Muscle of arm (tissue), 14 donors: Measurements from ENCODE around the gene TNN. TPM values are rescaled to one million over a fixed set of nuclear protein-coding genes. Genes with fewer than 3 reads are reported as not detected.
A peak's percentile ranks its signal among the peaks of the same experiment; 100 is the strongest.
"Not testable (repeated sequence)": the region's sequence is repeated elsewhere in the genome, so short reads cannot be mapped to it uniquely, and the experiment has no call there.

Experiments used
- DNase-seq: peaks from one replicate; pipeline ENCODE4 v3.0.0-alpha.2; 2013
- long read RNA-seq, 11 donors: transcript quantifications; one replicate each; lab custom pipeline, GENCODE V29; 2026
- polyA plus RNA-seq, 12 donors: library from polyadenylated mRNA; unstranded; fragments of 120-200 nt; gene quantifications; one replicate each; pipeline ENCODE4 v1.2.1, GENCODE V29; 2013; ENCODE audit not compliant: insufficient read length in 12 of 12

The TNN gene, protein sequence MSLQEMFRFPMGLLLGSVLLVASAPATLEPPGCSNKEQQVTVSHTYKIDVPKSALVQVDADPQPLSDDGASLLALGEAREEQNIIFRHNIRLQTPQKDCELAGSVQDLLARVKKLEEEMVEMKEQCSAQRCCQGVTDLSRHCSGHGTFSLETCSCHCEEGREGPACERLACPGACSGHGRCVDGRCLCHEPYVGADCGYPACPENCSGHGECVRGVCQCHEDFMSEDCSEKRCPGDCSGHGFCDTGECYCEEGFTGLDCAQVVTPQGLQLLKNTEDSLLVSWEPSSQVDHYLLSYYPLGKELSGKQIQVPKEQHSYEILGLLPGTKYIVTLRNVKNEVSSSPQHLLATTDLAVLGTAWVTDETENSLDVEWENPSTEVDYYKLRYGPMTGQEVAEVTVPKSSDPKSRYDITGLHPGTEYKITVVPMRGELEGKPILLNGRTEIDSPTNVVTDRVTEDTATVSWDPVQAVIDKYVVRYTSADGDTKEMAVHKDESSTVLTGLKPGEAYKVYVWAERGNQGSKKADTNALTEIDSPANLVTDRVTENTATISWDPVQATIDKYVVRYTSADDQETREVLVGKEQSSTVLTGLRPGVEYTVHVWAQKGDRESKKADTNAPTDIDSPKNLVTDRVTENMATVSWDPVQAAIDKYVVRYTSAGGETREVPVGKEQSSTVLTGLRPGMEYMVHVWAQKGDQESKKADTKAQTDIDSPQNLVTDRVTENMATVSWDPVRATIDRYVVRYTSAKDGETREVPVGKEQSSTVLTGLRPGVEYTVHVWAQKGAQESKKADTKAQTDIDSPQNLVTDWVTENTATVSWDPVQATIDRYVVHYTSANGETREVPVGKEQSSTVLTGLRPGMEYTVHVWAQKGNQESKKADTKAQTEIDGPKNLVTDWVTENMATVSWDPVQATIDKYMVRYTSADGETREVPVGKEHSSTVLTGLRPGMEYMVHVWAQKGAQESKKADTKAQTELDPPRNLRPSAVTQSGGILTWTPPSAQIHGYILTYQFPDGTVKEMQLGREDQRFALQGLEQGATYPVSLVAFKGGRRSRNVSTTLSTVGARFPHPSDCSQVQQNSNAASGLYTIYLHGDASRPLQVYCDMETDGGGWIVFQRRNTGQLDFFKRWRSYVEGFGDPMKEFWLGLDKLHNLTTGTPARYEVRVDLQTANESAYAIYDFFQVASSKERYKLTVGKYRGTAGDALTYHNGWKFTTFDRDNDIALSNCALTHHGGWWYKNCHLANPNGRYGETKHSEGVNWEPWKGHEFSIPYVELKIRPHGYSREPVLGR (N-terminal part only)
- polyA plus RNA-seq: 1 to 10 TPM in 11 of 12 donors, not detected in 1; 2.8 to 6.6 (median 5.2) TPM
- long read RNA-seq, donor 1: 0 reads
- long read RNA-seq, donor 2: 0 reads
- long read RNA-seq, donor 3: 0 reads
- long read RNA-seq, donor 4: 0 reads
- long read RNA-seq, donor 5, full-length matches to known transcripts: 1 of 1 reads
- long read RNA-seq, donor 5, partial matches to known transcripts: 0 of 1 reads
- long read RNA-seq, donor 5, other reads (novel, unspliced or antisense): 0 of 1 reads
- long read RNA-seq, donor 6: 0 reads
- long read RNA-seq, donor 7: 0 reads
- long read RNA-seq, donor 8, full-length matches to known transcripts: 1 of 1 reads
- long read RNA-seq, donor 8, partial matches to known transcripts: 0 of 1 reads
- long read RNA-seq, donor 8, other reads (novel, unspliced or antisense): 0 of 1 reads
- long read RNA-seq, donor 9: 0 reads
- long read RNA-seq, donor 10, full-length matches to known transcripts: 1 of 1 reads
- long read RNA-seq, donor 10, partial matches to known transcripts: 0 of 1 reads
- long read RNA-seq, donor 10, other reads (novel, unspliced or antisense): 0 of 1 reads
- long read RNA-seq, donor 11: 0 reads

GRCh38 chr1:175067362-175068106 is at the start of gene TNN:
TNN (plus strand) TSS chr1:175067833; CDS start chr1:175077419, 9,586 bp downstream.
- DNase-seq: peak; percentile 21

DNA sequence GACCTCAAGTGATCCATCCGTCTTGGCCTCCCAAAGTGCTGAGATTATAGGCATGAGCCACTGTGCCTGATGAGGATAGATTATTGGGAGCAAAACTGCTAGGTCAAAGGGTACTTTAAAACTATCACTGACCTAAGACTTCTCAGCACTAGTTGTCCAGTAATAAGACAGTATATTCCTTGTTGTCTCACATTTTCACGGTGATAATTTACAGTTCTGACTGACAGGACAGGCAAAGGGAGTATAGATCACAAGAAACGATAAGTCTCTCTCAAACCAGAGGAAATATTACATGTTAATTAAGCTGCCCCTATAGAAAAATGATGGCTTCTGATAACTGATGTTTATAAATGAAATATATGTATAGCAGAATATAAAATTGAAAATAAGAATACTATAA is 48.1 kb upstream of the TNN start:
- DNase-seq: no peak

DNA sequence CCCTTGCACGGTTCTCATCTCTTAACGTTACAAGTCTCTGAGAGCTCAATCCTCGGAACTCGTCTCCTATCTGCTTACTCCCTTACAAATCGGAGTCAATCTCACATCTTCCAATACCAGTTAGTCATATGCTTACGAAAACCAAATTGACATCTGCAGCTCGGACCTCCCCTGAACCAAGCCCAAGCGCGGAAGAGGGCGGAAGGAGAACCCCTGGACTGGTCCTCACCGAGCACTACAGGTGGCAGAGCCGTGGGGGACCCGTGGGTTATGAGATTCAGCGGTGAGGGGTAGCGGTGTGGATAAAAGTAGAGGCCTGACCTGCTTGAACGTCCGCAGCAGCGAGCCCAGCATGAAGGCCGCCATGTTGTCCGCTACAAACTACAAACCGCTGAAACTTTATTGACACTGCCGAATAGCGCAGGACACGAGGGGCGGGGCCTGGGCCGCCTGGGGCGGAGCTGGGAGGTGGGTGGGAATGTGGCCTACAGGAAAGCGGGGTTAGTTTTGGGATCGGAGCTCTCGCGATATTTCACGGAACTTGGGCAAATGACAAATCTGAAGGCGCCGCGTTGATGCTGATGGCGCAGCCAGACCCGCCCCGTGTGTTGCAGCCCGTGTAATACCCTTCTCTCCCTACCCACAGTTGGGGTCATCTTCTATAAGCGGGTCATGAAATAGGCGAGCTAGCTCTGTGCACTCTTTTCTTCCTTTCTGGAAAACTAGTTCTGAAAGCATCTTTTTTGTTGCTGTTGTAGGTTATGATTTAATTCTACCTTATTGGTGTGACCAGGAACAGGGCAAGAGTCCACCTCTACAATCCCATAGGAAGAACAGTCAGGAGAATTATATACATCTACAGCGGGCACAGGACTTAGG is 44.4 kb upstream of the TNN start, which contains the start of gene MRPS14:
TSS of gene MRPS14 (minus strand) at position 383 of the 879 bp plus-strand sequence. CDS start at position 366, 17 bp downstream.
- peak; percentile 99 for DNase-seq

GRCh38 chr1:175023922-175024242 is 43.8 kb upstream of the TNN start:
- DNase-seq: not testable (repeated sequence)

DNA sequence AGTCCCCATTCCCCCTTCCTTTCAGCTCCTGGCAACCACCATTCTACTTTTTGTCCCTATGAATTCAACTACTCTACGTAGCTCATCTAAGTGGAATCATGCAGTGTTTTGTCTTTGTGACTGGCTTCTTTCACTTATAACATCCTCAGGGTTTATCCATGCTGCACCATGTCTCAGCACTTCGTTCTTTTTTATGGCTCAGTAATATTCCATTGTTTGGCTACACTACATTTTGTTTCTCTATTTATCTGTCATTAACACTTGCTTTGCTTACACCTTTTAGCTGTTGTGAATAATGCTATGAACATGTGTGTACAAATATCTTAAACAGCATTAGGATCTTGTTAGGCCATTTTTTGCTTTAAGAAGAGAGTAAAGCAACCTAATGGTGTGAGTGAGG is 42.9 kb upstream of the TNN start:
- DNase-seq: no peak

GRCh38 chr1:175033953-175034352 is 33.7 kb upstream of the TNN start:
- DNase-seq: no peak

DNA sequence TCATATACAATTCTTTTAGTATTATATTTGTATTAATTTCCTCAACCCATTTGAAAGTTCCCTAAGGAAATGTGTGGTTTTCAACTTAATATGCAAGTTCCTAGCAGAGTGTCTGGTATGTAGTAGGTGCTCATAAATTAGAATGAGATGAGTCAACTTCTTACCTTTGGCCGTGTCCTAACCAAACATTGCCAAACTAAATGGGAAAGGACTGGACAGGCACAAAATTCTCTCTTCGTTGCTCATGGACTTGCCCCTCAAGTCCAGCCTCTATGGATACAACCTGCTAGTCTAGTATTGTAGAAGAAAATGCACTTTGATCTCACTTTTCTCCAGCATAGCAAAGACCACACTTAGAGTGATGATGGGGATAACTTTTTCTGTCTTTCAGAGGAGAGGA is 32.9 kb upstream of the TNN start:
- DNase-seq: no peak

DNA sequence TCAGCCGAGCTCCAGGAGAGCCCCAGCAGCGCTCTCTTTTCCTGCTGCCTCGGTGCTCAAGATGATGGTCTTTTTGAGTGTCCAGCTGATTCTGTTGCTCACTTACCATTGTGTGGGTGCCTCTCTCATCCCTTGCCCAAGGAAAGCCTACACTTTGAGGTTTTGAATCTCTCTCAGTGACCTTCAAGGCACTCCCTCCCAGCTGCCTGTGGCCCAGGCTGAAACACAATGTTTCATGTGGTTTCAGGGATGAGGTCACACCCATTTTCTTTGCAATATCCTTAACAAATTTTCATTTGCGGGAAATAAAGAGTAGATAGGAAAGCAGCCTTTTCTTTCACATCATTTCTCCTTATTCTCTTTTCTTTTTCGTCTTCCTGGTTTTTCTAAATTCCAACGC is 31.8 kb upstream of the TNN start:
- no peak for DNase-seq

GRCh38 chr1:175036476-175036875 is 31.2 kb upstream of the TNN start:
- no peak for DNase-seq

DNA sequence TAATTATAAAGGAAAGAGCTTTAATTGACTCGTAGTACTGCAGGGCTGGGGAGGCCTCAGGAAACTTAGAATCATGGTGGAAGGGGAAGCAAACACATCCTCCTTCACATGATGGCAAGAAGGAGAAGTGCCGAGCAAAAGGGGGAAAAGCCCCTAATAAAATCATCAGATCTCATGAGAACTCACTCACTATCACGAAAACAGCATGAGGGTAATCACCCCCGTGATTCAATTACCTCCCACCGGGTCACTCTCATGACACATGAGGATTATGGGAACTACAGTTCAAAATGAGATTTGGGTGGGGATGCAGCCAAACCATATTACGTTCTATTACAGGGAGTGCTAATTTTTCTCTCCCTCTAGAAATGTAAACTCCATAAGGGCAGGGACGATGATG is 30.2 kb upstream of the TNN start:
- no peak for DNase-seq

DNA sequence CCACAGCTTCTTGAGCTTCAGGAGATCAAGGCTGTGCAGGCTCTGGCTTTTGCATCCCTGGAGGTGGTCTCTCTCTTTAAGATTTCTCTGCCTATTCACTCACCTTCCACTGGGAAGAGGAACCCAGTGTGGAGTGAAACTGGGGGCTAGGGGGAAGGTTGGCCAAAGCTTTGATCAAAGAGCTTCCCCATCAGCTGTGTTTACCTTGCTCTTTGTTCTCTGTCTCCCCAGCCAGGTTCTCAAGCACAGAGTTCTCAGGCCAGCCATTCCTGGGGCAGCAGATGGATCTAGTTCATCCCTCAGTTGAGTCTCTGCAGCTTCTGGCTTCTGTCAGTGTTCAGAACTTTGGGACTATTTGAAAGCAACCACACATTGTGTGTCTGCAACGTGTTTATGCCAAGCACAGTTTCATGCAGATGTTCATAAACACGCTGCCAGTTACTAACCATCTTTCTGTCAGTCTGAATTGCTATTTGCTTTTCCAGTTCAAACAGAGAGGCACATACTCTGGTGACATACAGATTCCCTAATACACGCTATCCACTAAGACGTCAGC is 27.2 kb upstream of the TNN start:
- DNase-seq: no peak

- no peak for DNase-seq
Observed at GRCh38 chr1:175042650-175043049, 25.0 kb upstream of the TNN start.

DNA sequence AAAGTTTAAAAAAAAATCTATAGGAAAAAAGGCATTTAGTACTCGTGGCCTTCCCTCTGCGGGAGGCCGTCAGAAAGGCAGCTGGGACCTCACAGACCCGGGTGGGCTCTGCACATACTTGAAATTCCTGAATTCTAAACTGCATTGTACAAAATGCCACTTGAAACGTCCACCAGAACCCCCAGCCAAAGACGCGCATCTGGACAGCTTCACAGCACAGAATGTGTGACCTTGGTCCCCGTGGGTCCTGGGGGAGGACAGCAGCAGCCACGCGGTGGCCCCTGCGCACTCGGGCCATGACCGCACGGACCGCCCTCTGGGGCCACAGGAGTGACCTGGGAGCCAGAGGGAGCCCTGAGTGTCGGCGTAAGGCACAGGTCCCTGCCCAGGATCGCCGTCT is 23.8 kb upstream of the TNN start:
- DNase-seq: no peak

DNA sequence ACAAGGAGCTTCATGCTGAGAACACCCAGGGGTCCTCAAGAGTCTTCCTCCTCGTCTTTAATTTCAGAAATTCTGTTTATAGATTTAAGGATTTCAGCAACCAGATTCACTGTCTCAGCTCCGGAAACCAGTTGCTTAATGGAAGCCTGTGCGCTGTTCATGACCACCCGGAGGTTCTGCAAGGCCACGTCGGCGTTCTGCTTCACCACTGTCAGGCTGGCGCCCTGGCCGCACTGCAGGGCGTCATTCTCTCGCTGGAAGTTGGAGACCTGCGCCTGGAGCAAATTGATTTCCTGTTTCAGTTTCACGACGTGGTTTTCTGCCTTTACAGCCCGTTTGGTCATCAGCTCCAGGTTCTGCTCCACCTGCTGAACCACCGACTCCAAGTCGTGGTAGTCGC is 23.0 kb upstream of the TNN start:
- not testable (repeated sequence) for DNase-seq

DNA sequence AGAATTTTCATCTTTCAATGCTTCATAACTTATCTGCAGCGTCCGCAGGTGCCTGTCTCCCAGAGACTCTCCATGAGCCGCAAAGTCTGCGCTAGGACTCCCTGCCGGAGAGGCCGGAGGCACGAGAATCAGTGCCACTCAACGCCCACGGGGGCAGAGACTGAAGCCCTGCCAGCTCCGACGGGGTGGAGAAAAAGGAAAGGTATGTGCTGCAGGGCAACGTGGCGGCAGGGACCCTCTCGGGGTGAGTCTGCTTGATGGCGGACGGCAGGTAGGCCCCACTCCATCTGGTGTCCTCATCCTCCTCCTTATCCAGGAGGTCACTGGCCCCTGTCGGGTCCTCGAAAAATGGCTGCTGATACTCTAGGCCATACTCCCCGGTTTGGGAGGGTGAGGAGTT is 22.5 kb upstream of the TNN start:
- no peak for DNase-seq

DNA sequence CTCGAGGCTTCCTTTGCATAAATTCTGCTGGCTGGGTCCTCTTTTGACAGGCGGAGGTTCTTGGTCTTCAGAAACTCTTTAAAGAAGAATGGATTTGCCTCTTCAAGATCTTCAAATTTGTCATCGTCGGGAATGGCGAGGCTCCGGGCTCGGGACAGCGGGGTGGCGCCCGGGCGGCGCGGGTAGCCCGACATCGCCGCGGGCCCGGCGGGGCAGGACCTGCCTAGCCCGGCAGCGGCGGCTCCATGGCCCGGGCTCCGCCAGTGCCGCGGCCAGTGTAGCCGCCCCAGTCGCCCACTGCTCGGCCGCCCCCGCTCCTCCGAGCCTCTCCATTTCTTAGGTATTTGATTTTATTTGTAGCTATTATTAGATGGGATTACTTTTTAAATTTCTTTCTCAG is 22.1 kb upstream of the TNN start:
- no peak for DNase-seq

DNA sequence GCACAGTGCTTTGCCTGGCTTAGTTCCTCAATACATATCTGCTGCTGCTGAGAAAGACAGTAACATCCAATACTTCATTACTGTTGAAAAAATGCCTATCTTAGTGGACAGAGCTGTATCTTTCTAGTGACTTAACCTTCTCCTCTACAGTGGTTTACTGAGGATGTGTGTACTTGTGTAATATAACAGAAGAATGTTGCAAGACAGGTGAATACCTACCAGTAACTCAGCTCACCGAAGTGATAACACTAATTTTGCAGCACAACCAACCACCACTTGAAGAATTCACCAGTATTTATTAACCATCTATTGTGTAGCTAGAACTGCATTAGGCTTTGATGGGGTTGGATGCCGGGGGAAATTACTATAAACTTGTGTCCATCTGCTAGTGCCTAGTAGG is 16.6 kb upstream of the TNN start:
- no peak for DNase-seq

DNA sequence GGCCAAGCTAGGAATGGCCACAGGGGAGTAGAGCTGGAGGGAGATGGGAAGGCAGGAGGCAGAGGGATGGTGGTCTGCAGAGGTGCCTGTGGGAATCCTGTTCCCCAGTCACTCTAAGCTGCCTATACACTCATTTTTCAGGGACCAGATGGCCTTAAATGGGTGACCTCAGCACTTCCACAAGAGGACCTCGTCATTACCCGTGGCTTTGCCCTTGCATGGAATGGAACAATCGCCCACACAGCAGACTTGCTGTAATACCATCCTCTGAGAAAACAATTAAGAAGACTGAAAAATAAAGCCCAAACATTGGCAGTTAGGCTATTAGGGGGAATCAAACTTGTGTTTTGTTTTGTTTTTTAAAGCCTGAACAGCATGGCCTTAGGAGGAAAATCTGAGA is 12.9 kb upstream of the TNN start:
- DNase-seq: no peak

GRCh38 chr1:175062339-175062738 is 5.3 kb upstream of the TNN start:
- DNase-seq: no peak
